Left lung (tissue), 14 donors: ENCODE results near the gene DHCR7. TPM values are rescaled to one million over a fixed set of nuclear protein-coding genes. Genes with fewer than 3 reads are reported as not detected.

Experiments
- ATAC-seq: fragments of 200-7000 bp; cut with Tn5 transposase; one replicate; pipeline ENCODE4 v1.9.1; 2020; ENCODE audit warnings: moderate library complexity
- DNase-seq, 4 donors: peaks; one replicate each; pipeline ENCODE4 v3.0.0-alpha.2; 2013 to 2020
- H3K27ac ChIP-seq, 2 donors: fragments of 200-600 bp; sonication (generic) in 1 of 2; one replicate each; pipeline versions ENCODE4 v1.5.0 to v1.8.0; 2020 to 2021
- H3K27me3 ChIP-seq, 2 donors: fragments of 200-600 bp; sonication (generic) in 1 of 2; one replicate each; pipeline versions ENCODE4 v1.5.0 to v1.8.0; 2020 to 2021
- H3K36me3 ChIP-seq, 2 donors: fragments of 200-600 bp; sonication (generic) in 1 of 2; one replicate each; pipeline versions ENCODE4 v1.5.0 to v1.8.0; 2020 to 2021
- H3K4me1 ChIP-seq, 2 donors: fragments of 200-600 bp; one replicate each; pipeline ENCODE4 v1.8.0; 2021
- H3K4me3 ChIP-seq, 2 donors: fragments of 200-600 bp; sonication (generic) in 1 of 2; one replicate each; pipeline versions ENCODE4 v1.5.0 to v1.8.0; 2020 to 2021; ENCODE audit warnings: mild to moderate bottlenecking in 1 of 2
- H3K9me3 ChIP-seq, 2 donors: fragments of 200-600 bp; sonication (generic) in 1 of 2; one replicate each; pipeline versions ENCODE4 v1.5.0 to v1.8.0; 2020 to 2021
- CTCF ChIP-seq, 2 donors: fragments of 200-600 bp; sonication (generic) in 1 of 2; IDR thresholded peaks; one replicate each; pipeline versions ENCODE4 v1.5.0 to v1.8.0; 2021; ENCODE audit warnings: antibody characterized with exemption in 2 of 2
- intact Hi-C, 2 donors: fragments of 100-400 bp; cut with DNase I; formaldehyde crosslinking; loops; one replicate each; pipeline versions ENCODE4 v1.11.2 to v1.14.2; 2022
- long read RNA-seq, 12 donors: library from polyadenylated mRNA in 2 of 12; unstranded in 2 of 12; transcript quantifications; one replicate each; pipeline ENCODE4 v2.0.0 and lab custom pipeline, GENCODE V29; 2019 to 2026
- polyA plus RNA-seq, 6 donors: library from polyadenylated mRNA; unstranded; fragments of 120-200 nt; gene quantifications; one replicate each; pipeline ENCODE4 v1.2.1, GENCODE V29; 2013; ENCODE audit not compliant: insufficient read length in 6 of 6
- total RNA-seq, 2 donors: library from RNA; stranded (reverse); fragmentation: NEBNext Ultra II Directional; extraction: Animal tissue kit (Norgen Biotek cat#: 25700); gene quantifications; one replicate each; pipeline ENCODE4 v1.2.1, GENCODE V29; 2021
- donor health status: DM: no; HTN: yes; CAD: no.
- donor health status: DM: no; HTN: no; CAD: no.

Gene DHCR7
- 100 to 1,000 TPM in 1 of 2 donors, 10 to 100 TPM in 1; 87.9 to 200 TPM for total RNA-seq
- 10 to 100 TPM; 14.6 to 37.6 (median 25.7) TPM for polyA plus RNA-seq
- long read RNA-seq, donor 1, partial matches to known transcripts = 0 of 2 reads
- long read RNA-seq, donor 1, other reads (novel, unspliced or antisense) = 0 of 2 reads
- long read RNA-seq, donor 2, transcript DHCR7-201 (9 exons, 2,666 nt) = major isoform, 5 of 7 reads
- long read RNA-seq, donor 2, partial matches to known transcripts = 0 of 7 reads
- long read RNA-seq, donor 2, other reads (novel, unspliced or antisense) = 0 of 7 reads
- long read RNA-seq, donor 3, transcript DHCR7-201 (9 exons, 2,666 nt) = major isoform, 5 of 5 reads
- long read RNA-seq, donor 3, partial matches to known transcripts = 0 of 5 reads
- long read RNA-seq, donor 3, other reads (novel, unspliced or antisense) = 0 of 5 reads
- long read RNA-seq, donor 4, transcript DHCR7-201 (9 exons, 2,666 nt) = major isoform, 33 of 38 reads
- long read RNA-seq, donor 4, partial matches to known transcripts = 3 of 38 reads
- long read RNA-seq, donor 4, other reads (novel, unspliced or antisense) = 2 of 38 reads
- long read RNA-seq, donor 5, transcript DHCR7-201 (9 exons, 2,666 nt) = major isoform, 5 of 6 reads
- long read RNA-seq, donor 5, partial matches to known transcripts = 0 of 6 reads
- long read RNA-seq, donor 5, other reads (novel, unspliced or antisense) = 0 of 6 reads
- long read RNA-seq, donor 6, transcript DHCR7-201 (9 exons, 2,666 nt) = major isoform, 6 of 18 reads
- long read RNA-seq, donor 6, partial matches to known transcripts = 0 of 18 reads
- long read RNA-seq, donor 6, other reads (novel, unspliced or antisense) = 12 of 18 reads
- long read RNA-seq, donor 7 = 0 reads
- long read RNA-seq, donor 8, transcript DHCR7-201 (9 exons, 2,666 nt) = major isoform, 6 of 11 reads
- long read RNA-seq, donor 8, partial matches to known transcripts = 5 of 11 reads
- long read RNA-seq, donor 8, other reads (novel, unspliced or antisense) = 0 of 11 reads
- long read RNA-seq, donor 9 = 0 reads
- long read RNA-seq, donor 10, transcript DHCR7-201 (9 exons, 2,666 nt) = major isoform, 48 of 66 reads
- long read RNA-seq, donor 10, partial matches to known transcripts = 6 of 66 reads
- long read RNA-seq, donor 10, other reads (novel, unspliced or antisense) = 9 of 66 reads
- long read RNA-seq, donor 11, transcript DHCR7-201 (9 exons, 2,666 nt) = major isoform, 25 of 115 reads
- long read RNA-seq, donor 11, partial matches to known transcripts = 87 of 115 reads
- long read RNA-seq, donor 11, other reads (novel, unspliced or antisense) = 0 of 115 reads
- long read RNA-seq, donor 12, partial matches to known transcripts = 0 of 3 reads
- long read RNA-seq, donor 12, other reads (novel, unspliced or antisense) = 0 of 3 reads

- peak; percentile 86 to 98 (median 96) for DNase-seq
- Histone ChIP-seq H3K36me3 (peaks cover 0 to 18% of the 10 kb centered on the region in 2 donors), H3K4me1 (peaks cover 7 to 48% of the 10 kb centered on the region in 2 donors), H3K27me3 (no peaks in the 10 kb centered on the region), H3K27ac (peak within 1 kb of the TSS; percentile 59 to 81), H3K4me3 (peak within 1 kb of the TSS; percentile 70 to 78), H3K9me3 (no peaks in the 10 kb centered on the region)
- peak; percentile 87 for ATAC-seq
- peak in 1 of 2 donors; percentile 36 for TF ChIP-seq CTCF (IDR thresholded peaks at IDR 0.05)
- intact Hi-C loops = no loop called here
These were observed at the start of gene DHCR7 for GRCh38 chr11:71448257-71449171. Gene DHCR7 (minus strand): TSS chr11:71448393. CDS start chr11:71444952, 3,441 bp downstream.

- no peaks in the 10 kb centered on the region for H3K9me3 ChIP-seq
- H3K4me3 ChIP-seq = no peak overlapping the region
- DNase-seq = no peak
- H3K36me3 ChIP-seq = peaks cover 0 to 99% of the 10 kb centered on the region in 2 donors
- H3K27ac ChIP-seq = no peak overlapping the region
- ATAC-seq = no peak
- intact Hi-C loops = no loop called here
- no peak for TF ChIP-seq CTCF (IDR thresholded peaks at IDR 0.05)
- no peaks in the 10 kb centered on the region for H3K27me3 ChIP-seq
- peaks cover 0 to 6% of the 10 kb centered on the region in 2 donors for H3K4me1 ChIP-seq
These were observed 48.2 kb upstream of the DHCR7 start for GRCh38 chr11:71496421-71496820.

GRCh38 chr11:71495286-71496230, 47.4 kb upstream of the DHCR7 start:
- no peak for ATAC-seq
- Histone ChIP-seq H3K4me1 (peaks cover 0 to 6% of the 10 kb centered on the region in 2 donors), H3K36me3 (peaks cover 0 to 99% of the 10 kb centered on the region in 2 donors), H3K27me3 (no peaks in the 10 kb centered on the region), H3K9me3 (no peaks in the 10 kb centered on the region), H3K4me3 (no peak overlapping the region), H3K27ac (no peak overlapping the region)
- DNase-seq = no peak
- intact Hi-C loops = no loop called here
- no peak for TF ChIP-seq CTCF (IDR thresholded peaks at IDR 0.05)
